Mucosa of rectum (tissue), 2 donors: ENCODE data around the gene RUNX1.

ENCODE experiments used
- H3K27ac ChIP-seq, 2 donors: one replicate each; pipeline ENCODE4 v1.7.0; 2013; ENCODE audit warnings: inconsistent platforms in 2 of 2, low read depth in 2 of 2, low read length in 2 of 2
- H3K27me3 ChIP-seq, 2 donors: one replicate each; pipeline ENCODE4 v1.7.0; 2013; ENCODE audit warnings: low read length in 2 of 2; ENCODE audit not compliant: control insufficient read depth in 2 of 2, insufficient read depth in 2 of 2
- H3K36me3 ChIP-seq, 2 donors: one replicate each; pipeline ENCODE4 v1.7.0; 2013; ENCODE audit warnings: low read length in 2 of 2; ENCODE audit not compliant: control insufficient read depth in 2 of 2, insufficient read depth in 2 of 2
- H3K4me1 ChIP-seq, 2 donors: one replicate each; pipeline ENCODE4 v1.7.0; 2013; ENCODE audit warnings: low read length in 2 of 2, mild to moderate bottlenecking in 1 of 2; ENCODE audit not compliant: control insufficient read depth in 2 of 2, insufficient read depth in 2 of 2
- H3K4me3 ChIP-seq, 2 donors: one replicate each; pipeline ENCODE4 v1.7.0; 2013; ENCODE audit warnings: low read length in 2 of 2
- H3K9ac ChIP-seq, 2 donors: one replicate each; pipeline ENCODE4 v1.7.0; 2013; ENCODE audit warnings: low read length in 2 of 2, low read depth in 1 of 2, mild to moderate bottlenecking in 1 of 2
- H3K9me3 ChIP-seq, 2 donors: one replicate each; pipeline ENCODE4 v1.7.0; 2013; ENCODE audit warnings: low read length in 2 of 2; ENCODE audit not compliant: control insufficient read depth in 2 of 2
- donor health status: healthy.
- donor health status: Normal muscosa, but diverticular disease.

The RUNX1 gene

GRCh38 chr21:34882719-34883131 lies 166.4 kb downstream of the RUNX1 start:
- Histone ChIP-seq H3K9me3 (no peaks in the 10 kb centered on the region), H3K27me3 (no peaks in the 10 kb centered on the region), H3K4me1 (peaks cover 2 to 30% of the 10 kb centered on the region in 2 donors), H3K4me3 (peak overlapping the region in 1 of 2 donors; percentile 34), H3K9ac (peak overlapping the region in 1 of 2 donors; percentile 96), H3K27ac (peak overlapping the region; percentile 11 to 27), H3K36me3 (peaks cover 0 to 4% of the 10 kb centered on the region in 2 donors)

GRCh38 chr21:34881839-34882371 lies 167.2 kb downstream of the RUNX1 start:
- peaks cover 7 to 37% of the 10 kb centered on the region in 2 donors for H3K4me1 ChIP-seq
- peak overlapping the region in 1 of 2 donors; percentile 8 for H3K4me3 ChIP-seq
- H3K9ac ChIP-seq: peak overlapping the region in 1 of 2 donors; percentile 96

GRCh38 chr21:34881421-34881820 lies 167.7 kb downstream of the RUNX1 start:
- no peaks in the 10 kb centered on the region for H3K27me3 ChIP-seq
- peaks cover 0 to 4% of the 10 kb centered on the region in 2 donors for H3K36me3 ChIP-seq
- no peak overlapping the region for H3K4me3 ChIP-seq
- H3K9ac ChIP-seq: no peak overlapping the region
- peaks cover 7 to 37% of the 10 kb centered on the region in 2 donors for H3K4me1 ChIP-seq
- no peaks in the 10 kb centered on the region for H3K9me3 ChIP-seq
- peak overlapping the region in 1 of 2 donors; percentile 5 for H3K27ac ChIP-seq

More at GRCh38 chr21:34881839-34882371, 167.2 kb downstream of the RUNX1 start:
- Histone ChIP-seq H3K27ac (peak overlapping the region; percentile 2 to 27), H3K9me3 (no peaks in the 10 kb centered on the region), H3K27me3 (no peaks in the 10 kb centered on the region), H3K36me3 (peaks cover 0 to 4% of the 10 kb centered on the region in 2 donors)

- Histone ChIP-seq H3K4me1 (peaks cover 7 to 37% of the 10 kb centered on the region in 2 donors), H3K9me3 (no peaks in the 10 kb centered on the region), H3K27me3 (no peaks in the 10 kb centered on the region), H3K9ac (no peak overlapping the region), H3K36me3 (peaks cover 8 to 12% of the 10 kb centered on the region in 2 donors), H3K27ac (no peak overlapping the region), H3K4me3 (no peak overlapping the region)
Measured at GRCh38 chr21:34880401-34880800, 168.7 kb downstream of the RUNX1 start.

- H3K4me3 ChIP-seq: peak overlapping the region in 1 of 2 donors; percentile 23
Measured at GRCh38 chr21:34878940-34879339, 170.2 kb downstream of the RUNX1 start.

GRCh38 chr21:34878501-34878900 lies 170.6 kb downstream of the RUNX1 start:
- H3K9me3 ChIP-seq: no peaks in the 10 kb centered on the region
- H3K27ac ChIP-seq: peak overlapping the region; percentile 44 to 75
- H3K36me3 ChIP-seq: peaks cover 11 to 15% of the 10 kb centered on the region in 2 donors
- H3K4me3 ChIP-seq: peak overlapping the region in 1 of 2 donors; percentile 23
- H3K9ac ChIP-seq: peak overlapping the region in 1 of 2 donors; percentile 34
- no peaks in the 10 kb centered on the region for H3K27me3 ChIP-seq
- H3K4me1 ChIP-seq: peaks cover 7 to 25% of the 10 kb centered on the region in 2 donors

More at GRCh38 chr21:34878940-34879339, 170.2 kb downstream of the RUNX1 start:
- peaks cover 8 to 12% of the 10 kb centered on the region in 2 donors for H3K36me3 ChIP-seq
- no peaks in the 10 kb centered on the region for H3K9me3 ChIP-seq
- no peaks in the 10 kb centered on the region for H3K27me3 ChIP-seq
- no peak overlapping the region for H3K9ac ChIP-seq
- peaks cover 7 to 29% of the 10 kb centered on the region in 2 donors for H3K4me1 ChIP-seq
- peak overlapping the region; percentile 44 to 75 for H3K27ac ChIP-seq

GRCh38 chr21:34877485-34878128 lies 171.5 kb downstream of the RUNX1 start:
- H3K27ac ChIP-seq: peak overlapping the region; percentile 75 to 77
- H3K4me3 ChIP-seq: no peak overlapping the region
- peaks cover 13 to 24% of the 10 kb centered on the region in 2 donors for H3K36me3 ChIP-seq
- no peaks in the 10 kb centered on the region for H3K27me3 ChIP-seq
- peaks cover 7 to 24% of the 10 kb centered on the region in 2 donors for H3K4me1 ChIP-seq
- no peaks in the 10 kb centered on the region for H3K9me3 ChIP-seq
- peak overlapping the region; percentile 9 to 18 for H3K9ac ChIP-seq

- Histone ChIP-seq H3K4me1 (peaks cover 7 to 24% of the 10 kb centered on the region in 2 donors), H3K4me3 (no peak overlapping the region), H3K27ac (peak overlapping the region in 1 of 2 donors; percentile 16), H3K27me3 (no peaks in the 10 kb centered on the region), H3K9me3 (no peaks in the 10 kb centered on the region), H3K9ac (no peak overlapping the region), H3K36me3 (peaks cover 13 to 34% of the 10 kb centered on the region in 2 donors)
Measured at GRCh38 chr21:34875830-34876229, 173.3 kb downstream of the RUNX1 start.

GRCh38 chr21:34874684-34875513 lies 174.2 kb downstream of the RUNX1 start:
- H3K27me3 ChIP-seq: no peaks in the 10 kb centered on the region
- peaks cover 19 to 37% of the 10 kb centered on the region in 2 donors for H3K36me3 ChIP-seq
- H3K9me3 ChIP-seq: no peaks in the 10 kb centered on the region
- H3K27ac ChIP-seq: peak overlapping the region in 1 of 2 donors; percentile 26
- H3K4me1 ChIP-seq: peaks cover 7 to 24% of the 10 kb centered on the region in 2 donors
- H3K9ac ChIP-seq: no peak overlapping the region
- peak overlapping the region; percentile 9 to 33 for H3K4me3 ChIP-seq
